ENCODE data around the gene C1orf159. TPM values are rescaled to one million over a fixed set of nuclear protein-coding genes. Genes with fewer than 3 reads are reported as not detected.

Gene C1orf159
- total and polyA plus RNA-seq, 2 experiments from 2014 or later, result 9.6 to 21.5 TPM

- peaks cover 9% of the 10 kb centered on the region for H3K4me1 Mint-ChIP-seq
- no peaks in the 10 kb centered on the region for H3K36me3 Mint-ChIP-seq (ENCODE audit: low read depth)
- Histone ChIP-seq H3K36me3 (ENCODE audit: insufficient read depth) (no peaks in the 10 kb centered on the region), H4K20me1 (replicated peaks; ENCODE audit: insufficient read depth) (no peaks in the 10 kb centered on the region), H3K4me2 (no peak overlapping the region), H2AFZ (no peak overlapping the region), H3K9me2 (ENCODE audit: insufficient read depth) (no peaks in the 10 kb centered on the region), H3K27ac (ENCODE audit: low read depth) (no peak overlapping the region), H3K27me3 (ENCODE audit: insufficient read depth) (no peaks in the 10 kb centered on the region), H3K79me2 (replicated peaks; ENCODE audit: insufficient read depth) (no peaks in the 10 kb centered on the region), H3K4me3 (no peak overlapping the region), H3F3A (replicated peaks; ENCODE audit: low read depth) (peaks cover 5% of the 10 kb centered on the region; the same call in 1 of the 2 replicates), H3K4me1 (ENCODE audit: insufficient read depth) (no peaks in the 10 kb centered on the region)
- peaks cover 10% of the 10 kb centered on the region for H3K27me3 Mint-ChIP-seq (ENCODE audit: insufficient read depth, low read depth, poor library complexity)
- TF ChIP-seq EZH2 (IDR thresholded peaks at IDR 0.05; ENCODE audit: low read depth, unreplicated experiment) (no peak), POLR2AphosphoS5 (IDR thresholded peaks at IDR 0.05; ENCODE audit: low read depth) (no peak), EZH2phosphoT487 (IDR thresholded peaks at IDR 0.05; ENCODE audit: unreplicated experiment) (no peak), ZNF114 (CRISPR knock-in tag; IDR thresholded peaks at IDR 0.05) (no peak), ETS1 (IDR thresholded peaks at IDR 0.05) (no peak), CREB1 (CRISPR knock-in tag; IDR thresholded peaks at IDR 0.05; ENCODE audit: low read depth) (no peak), JUNB (IDR thresholded peaks at IDR 0.05; ENCODE audit: unreplicated experiment) (no peak), NANOG (IDR thresholded peaks at IDR 0.05; ENCODE audit: borderline replicate concordance) (no peak), ZNF462 (CRISPR knock-in tag; IDR thresholded peaks at IDR 0.05) (no peak), STAT1 (IDR thresholded peaks at IDR 0.05; ENCODE audit: unreplicated experiment) (no peak), ZNF331 (CRISPR knock-in tag; IDR thresholded peaks at IDR 0.05; ENCODE audit: low read depth) (no peak)
- TF ChIP-seq, protein P1, sequence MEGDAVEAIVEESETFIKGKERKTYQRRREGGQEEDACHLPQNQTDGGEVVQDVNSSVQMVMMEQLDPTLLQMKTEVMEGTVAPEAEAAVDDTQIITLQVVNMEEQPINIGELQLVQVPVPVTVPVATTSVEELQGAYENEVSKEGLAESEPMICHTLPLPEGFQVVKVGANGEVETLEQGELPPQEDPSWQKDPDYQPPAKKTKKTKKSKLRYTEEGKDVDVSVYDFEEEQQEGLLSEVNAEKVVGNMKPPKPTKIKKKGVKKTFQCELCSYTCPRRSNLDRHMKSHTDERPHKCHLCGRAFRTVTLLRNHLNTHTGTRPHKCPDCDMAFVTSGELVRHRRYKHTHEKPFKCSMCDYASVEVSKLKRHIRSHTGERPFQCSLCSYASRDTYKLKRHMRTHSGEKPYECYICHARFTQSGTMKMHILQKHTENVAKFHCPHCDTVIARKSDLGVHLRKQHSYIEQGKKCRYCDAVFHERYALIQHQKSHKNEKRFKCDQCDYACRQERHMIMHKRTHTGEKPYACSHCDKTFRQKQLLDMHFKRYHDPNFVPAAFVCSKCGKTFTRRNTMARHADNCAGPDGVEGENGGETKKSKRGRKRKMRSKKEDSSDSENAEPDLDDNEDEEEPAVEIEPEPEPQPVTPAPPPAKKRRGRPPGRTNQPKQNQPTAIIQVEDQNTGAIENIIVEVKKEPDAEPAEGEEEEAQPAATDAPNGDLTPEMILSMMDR (conservative IDR thresholded peaks at IDR 0.05; ENCODE audit: low read depth in 2 of 2), result no peak
- TF ChIP-seq, protein P2, sequence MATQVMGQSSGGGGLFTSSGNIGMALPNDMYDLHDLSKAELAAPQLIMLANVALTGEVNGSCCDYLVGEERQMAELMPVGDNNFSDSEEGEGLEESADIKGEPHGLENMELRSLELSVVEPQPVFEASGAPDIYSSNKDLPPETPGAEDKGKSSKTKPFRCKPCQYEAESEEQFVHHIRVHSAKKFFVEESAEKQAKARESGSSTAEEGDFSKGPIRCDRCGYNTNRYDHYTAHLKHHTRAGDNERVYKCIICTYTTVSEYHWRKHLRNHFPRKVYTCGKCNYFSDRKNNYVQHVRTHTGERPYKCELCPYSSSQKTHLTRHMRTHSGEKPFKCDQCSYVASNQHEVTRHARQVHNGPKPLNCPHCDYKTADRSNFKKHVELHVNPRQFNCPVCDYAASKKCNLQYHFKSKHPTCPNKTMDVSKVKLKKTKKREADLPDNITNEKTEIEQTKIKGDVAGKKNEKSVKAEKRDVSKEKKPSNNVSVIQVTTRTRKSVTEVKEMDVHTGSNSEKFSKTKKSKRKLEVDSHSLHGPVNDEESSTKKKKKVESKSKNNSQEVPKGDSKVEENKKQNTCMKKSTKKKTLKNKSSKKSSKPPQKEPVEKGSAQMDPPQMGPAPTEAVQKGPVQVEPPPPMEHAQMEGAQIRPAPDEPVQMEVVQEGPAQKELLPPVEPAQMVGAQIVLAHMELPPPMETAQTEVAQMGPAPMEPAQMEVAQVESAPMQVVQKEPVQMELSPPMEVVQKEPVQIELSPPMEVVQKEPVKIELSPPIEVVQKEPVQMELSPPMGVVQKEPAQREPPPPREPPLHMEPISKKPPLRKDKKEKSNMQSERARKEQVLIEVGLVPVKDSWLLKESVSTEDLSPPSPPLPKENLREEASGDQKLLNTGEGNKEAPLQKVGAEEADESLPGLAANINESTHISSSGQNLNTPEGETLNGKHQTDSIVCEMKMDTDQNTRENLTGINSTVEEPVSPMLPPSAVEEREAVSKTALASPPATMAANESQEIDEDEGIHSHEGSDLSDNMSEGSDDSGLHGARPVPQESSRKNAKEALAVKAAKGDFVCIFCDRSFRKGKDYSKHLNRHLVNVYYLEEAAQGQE (IDR thresholded peaks at IDR 0.05; ENCODE audit: unreplicated experiment), result no peak
- ATAC-seq (no peak), DNase-seq (ENCODE audit: low spot score) (no peak)
- H3K27ac Mint-ChIP-seq, result no peak overlapping the region
- peaks cover 8% of the 10 kb centered on the region; the same call in 2 of the 3 replicates for H3K9me3 Mint-ChIP-seq
- no peak overlapping the region for H3K4me3 Mint-ChIP-seq
These were observed 11.9 kb upstream of the C1orf159 start for GRCh38 chr1:1127551-1128451.
